HEK293 (cell line): Measurements from ENCODE around the gene NEK3.

Source experiments
- GLI4 ChIP-seq: fragments of 450-650 bp; formaldehyde crosslinking; IDR thresholded peaks from 2 replicates; pipeline ENCODE4 v1.5.1; 2016; ENCODE audit warnings: missing biosample characterization, missing genetic modification characterization
- KLF9 ChIP-seq: fragments of 450-650 bp; formaldehyde crosslinking; IDR thresholded peaks from 2 replicates; pipeline ENCODE4 v1.5.1; 2016; ENCODE audit warnings: missing biosample characterization, missing genetic modification characterization, low read depth
- PBX3 ChIP-seq: sonication (generic); formaldehyde crosslinking; IDR thresholded peaks from 2 replicates; pipeline ENCODE4 v1.8.1; 2022; ENCODE audit warnings: mild to moderate bottlenecking, moderate library complexity, missing genetic modification reagents
- SCRT2 ChIP-seq: fragments of 450-650 bp; formaldehyde crosslinking; IDR thresholded peaks from 2 replicates; pipeline ENCODE4 v1.5.1; 2016; ENCODE audit warnings: missing biosample characterization, missing genetic modification characterization
- SP2 ChIP-seq: fragments of 450-650 bp; formaldehyde crosslinking; IDR thresholded peaks from 2 replicates; pipeline ENCODE4 v1.5.1; 2016; ENCODE audit warnings: missing biosample characterization, missing genetic modification characterization
- SP7 ChIP-seq: fragments of 450-650 bp; formaldehyde crosslinking; IDR thresholded peaks from 2 replicates; pipeline ENCODE4 v1.5.1; 2016; ENCODE audit warnings: missing biosample characterization, missing genetic modification characterization
- TCF7L2 ChIP-seq: IDR thresholded peaks from 2 replicates; pipeline ENCODE4 v1.6.1; 2011; ENCODE audit warnings: low read depth, mild to moderate bottlenecking, inconsistent platforms, low read length, moderate library complexity, borderline replicate concordance
- TSHZ1 ChIP-seq: fragments of 450-650 bp; formaldehyde crosslinking; IDR thresholded peaks from 2 replicates; pipeline ENCODE4 v1.5.1; 2016; ENCODE audit warnings: missing biosample characterization, missing genetic modification characterization, borderline replicate concordance
- WT1 ChIP-seq: fragments of 450-650 bp; formaldehyde crosslinking; IDR thresholded peaks from 2 replicates; pipeline ENCODE4 v1.5.1; 2016; ENCODE audit warnings: missing biosample characterization, missing genetic modification characterization
- ZBTB26 ChIP-seq: fragments of 450-650 bp; formaldehyde crosslinking; optimal IDR thresholded peaks from 2 replicates; pipeline ENCODE3; 2016; ENCODE audit warnings: missing biosample characterization, mild to moderate bottlenecking, missing genetic modification characterization
- ZBTB6 ChIP-seq: fragments of 450-650 bp; formaldehyde crosslinking; IDR thresholded peaks from 2 replicates; pipeline ENCODE4 v1.5.1; 2017; ENCODE audit warnings: missing biosample characterization, missing genetic modification characterization
- ZEB2 ChIP-seq: fragments of 450-650 bp; formaldehyde crosslinking; IDR thresholded peaks from 2 replicates; pipeline ENCODE4 v1.5.1; 2016; ENCODE audit warnings: missing biosample characterization, missing genetic modification characterization
- ZFP3 ChIP-seq: fragments of 450-650 bp; formaldehyde crosslinking; IDR thresholded peaks from 2 replicates; pipeline ENCODE4 v1.5.1; 2016; ENCODE audit warnings: low read depth, missing biosample characterization, missing genetic modification characterization
- ZNF114 ChIP-seq: fragments of 450-650 bp; formaldehyde crosslinking; IDR thresholded peaks from 2 replicates; pipeline ENCODE4 v1.5.0; 2017; ENCODE audit warnings: missing biosample characterization, missing genetic modification characterization
- ZNF138 ChIP-seq: fragments of 450-650 bp; formaldehyde crosslinking; IDR thresholded peaks from 2 replicates; pipeline ENCODE4 v1.5.1; 2016; ENCODE audit warnings: missing biosample characterization, missing genetic modification characterization, borderline replicate concordance
- ZNF19 ChIP-seq: fragments of 450-650 bp; formaldehyde crosslinking; IDR thresholded peaks from 2 replicates; pipeline ENCODE4; 2016; ENCODE audit warnings: missing biosample characterization, missing genetic modification characterization, low read depth
- ZNF26 ChIP-seq: fragments of 450-650 bp; formaldehyde crosslinking; IDR thresholded peaks from 2 replicates; pipeline ENCODE4 v1.5.1; 2016; ENCODE audit warnings: missing biosample characterization, missing genetic modification characterization
- ZNF292 ChIP-seq: fragments of 450-650 bp; formaldehyde crosslinking; IDR thresholded peaks from 2 replicates; pipeline ENCODE4 v1.5.1; 2016; ENCODE audit warnings: low read depth, missing biosample characterization, missing genetic modification characterization, borderline replicate concordance
- ZNF311 ChIP-seq: fragments of 450-650 bp; formaldehyde crosslinking; IDR thresholded peaks from 2 replicates; pipeline ENCODE4 v1.5.1; 2017; ENCODE audit warnings: missing biosample characterization, missing genetic modification characterization, borderline replicate concordance
- ZNF473 ChIP-seq: fragments of 450-650 bp; formaldehyde crosslinking; IDR thresholded peaks from 2 replicates; pipeline ENCODE4 v1.5.1; 2017; ENCODE audit warnings: missing biosample characterization, missing genetic modification characterization
- ZNF48 ChIP-seq: fragments of 450-650 bp; formaldehyde crosslinking; IDR thresholded peaks from 2 replicates; pipeline ENCODE4 v1.5.1; 2016; ENCODE audit warnings: missing biosample characterization, missing genetic modification characterization
- ZNF513 ChIP-seq: fragments of 450-650 bp; IDR thresholded peaks from 2 replicates; pipeline ENCODE4 v1.5.1; 2018; ENCODE audit warnings: missing biosample characterization, missing genetic modification characterization
- ZNF529 ChIP-seq: fragments of 450-650 bp; formaldehyde crosslinking; IDR thresholded peaks from 2 replicates; pipeline ENCODE4 v1.5.1; 2017; ENCODE audit warnings: missing genetic modification characterization, missing biosample characterization; ENCODE audit not compliant: insufficient replicate concordance
- ZNF558 ChIP-seq: fragments of 450-650 bp; formaldehyde crosslinking; IDR thresholded peaks from 2 replicates; pipeline ENCODE4 v1.5.1; 2016; ENCODE audit warnings: missing biosample characterization, missing genetic modification characterization
- ZNF600 ChIP-seq: fragments of 450-650 bp; formaldehyde crosslinking; IDR thresholded peaks from 2 replicates; pipeline ENCODE4 v1.5.1; 2016; ENCODE audit warnings: missing biosample characterization, missing genetic modification characterization
- ZNF629 ChIP-seq: fragments of 450-650 bp; formaldehyde crosslinking; IDR thresholded peaks from 2 replicates; pipeline ENCODE4 v1.5.1; 2017; ENCODE audit warnings: missing biosample characterization, missing genetic modification characterization
- ZNF654 ChIP-seq: fragments of 450-650 bp; formaldehyde crosslinking; IDR thresholded peaks from 2 replicates; pipeline ENCODE4 v1.5.1; 2016; ENCODE audit warnings: low read depth, missing biosample characterization, missing genetic modification characterization
- ZNF768 ChIP-seq: fragments of 450-650 bp; formaldehyde crosslinking; IDR thresholded peaks from 2 replicates; pipeline ENCODE4 v1.5.1; 2018; ENCODE audit warnings: missing biosample characterization, mild to moderate bottlenecking, missing genetic modification characterization
- ZXDB ChIP-seq: fragments of 450-650 bp; formaldehyde crosslinking; IDR thresholded peaks from 2 replicates; pipeline ENCODE4 v1.5.1; 2016; ENCODE audit warnings: missing biosample characterization, missing genetic modification characterization

The NEK3 gene

GRCh38 chr13:52128714-52129700 lies 30.4 kb downstream of the NEK3 start, which contains the start of gene NEK5 (continued):
- TF ChIP-seq ZBTB6 = no peak
- TF ChIP-seq ZNF768 (tag by site-specific recombination) = no peak
- no peak for TF ChIP-seq GLI4 (tag by site-specific recombination)
- peak; percentile 10 for TF ChIP-seq ZNF654 (tag by site-specific recombination)
- TF ChIP-seq SCRT2 (tag by site-specific recombination) = no peak
- TF ChIP-seq ZNF292 (tag by site-specific recombination) = no peak
- 0 out of 2 replicates have a peak, but pooled peaks have one; percentile 3 for TF ChIP-seq TSHZ1 (tag by site-specific recombination)
- TF ChIP-seq ZNF26 (tag by site-specific recombination) = no peak
- TF ChIP-seq ZNF600 = peak; percentile 91
- TF ChIP-seq ZNF19 (tag by site-specific recombination) = no peak
- no peak for TF ChIP-seq ZNF629 (tag by site-specific recombination)
- TF ChIP-seq ZNF529 (tag by site-specific recombination) = no peak
- TF ChIP-seq SP2 (tag by site-specific recombination) = peak; percentile 55
- no peak for TF ChIP-seq ZNF513
- TF ChIP-seq ZBTB26 (tag by site-specific recombination) = peak; percentile 83
- TF ChIP-seq ZXDB (tag by site-specific recombination) = peak; percentile 76
- peak; percentile 43; the same call in 1 of the 2 replicates for TF ChIP-seq KLF9 (tag by site-specific recombination)
- no peak for TF ChIP-seq WT1 (tag by site-specific recombination)
- no peak for TF ChIP-seq ZNF558 (tag by site-specific recombination)
- no peak for TF ChIP-seq ZFP3 (tag by site-specific recombination)
- no peak for TF ChIP-seq TCF7L2
- TF ChIP-seq PBX3 (CRISPR knock-in tag) = 0 out of 2 replicates have a peak, but pooled peaks have one; percentile 31
- TF ChIP-seq ZNF311 (tag by site-specific recombination) = no peak
- no peak for TF ChIP-seq ZNF138 (tag by site-specific recombination)
- no peak for TF ChIP-seq ZNF473 (tag by site-specific recombination)
- no peak for TF ChIP-seq ZNF114 (tag by site-specific recombination)
- no peak for TF ChIP-seq ZNF48 (tag by site-specific recombination)
- TF ChIP-seq SP7 (tag by site-specific recombination) = peak; percentile 50; the same call in 1 of the 2 replicates
- peak; percentile 71 for TF ChIP-seq ZEB2 (tag by site-specific recombination)
